Testis (tissue), 2 donors: ENCODE results near the gene SLC12A6.

ENCODE experiments used
- POLR2A ChIP-seq: fragments of 450-650 bp; IDR thresholded peaks from one replicate; pipeline ENCODE4 v1.6.1; 2017; ENCODE audit warnings: antibody characterized with exemption, mild to moderate bottlenecking, moderate library complexity
- TF ChIP-seq, protein P1 (sequence below), 3 experiments: fragments of 450-650 bp in 2 of 3; fragments of 200-600 bp in 1 of 3; sonication (generic) in 1 of 3; IDR thresholded peaks; one replicate each; pipeline ENCODE4 v1.5.1; 2016 to 2019; ENCODE audit warnings: antibody characterized with exemption in 3 of 3, mild to moderate bottlenecking in 2 of 3, moderate library complexity in 1 of 3

DNA sequence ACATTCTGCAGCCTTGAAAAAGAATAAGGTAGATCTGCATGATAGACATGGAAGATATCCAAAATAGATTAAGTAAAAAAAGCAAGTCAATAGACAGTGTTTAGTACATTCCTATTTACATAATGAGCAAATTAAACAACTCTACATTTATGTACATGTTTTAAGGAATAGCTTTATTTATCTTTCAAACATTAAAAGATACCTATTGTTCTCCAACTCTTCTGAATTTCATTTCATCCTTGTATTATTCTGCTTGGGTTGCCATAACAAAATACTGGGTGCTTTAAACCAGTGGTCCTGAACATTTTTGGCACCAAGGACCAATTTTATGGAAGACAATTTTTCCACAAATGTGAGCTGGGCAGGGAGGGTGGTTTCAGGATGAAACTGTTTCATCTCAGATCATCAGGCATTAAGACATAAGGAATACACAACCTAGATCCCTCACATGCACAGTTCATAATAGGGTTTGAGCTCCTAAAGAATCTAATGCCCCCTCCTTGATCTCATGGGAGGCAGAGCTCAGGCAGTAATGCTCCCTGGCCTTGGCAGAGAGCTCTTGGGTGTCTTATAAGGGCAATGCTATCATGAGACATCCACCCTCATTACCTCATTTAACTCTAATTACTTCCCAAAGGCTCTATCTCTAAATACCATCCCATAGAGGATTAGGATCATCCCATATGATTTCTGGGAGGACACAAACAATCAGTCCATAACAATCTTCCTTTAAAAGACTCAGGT, 120.9 kb downstream of the SLC12A6 start:
- TF ChIP-seq POLR2A, result no peak
- TF ChIP-seq, protein P1, sequence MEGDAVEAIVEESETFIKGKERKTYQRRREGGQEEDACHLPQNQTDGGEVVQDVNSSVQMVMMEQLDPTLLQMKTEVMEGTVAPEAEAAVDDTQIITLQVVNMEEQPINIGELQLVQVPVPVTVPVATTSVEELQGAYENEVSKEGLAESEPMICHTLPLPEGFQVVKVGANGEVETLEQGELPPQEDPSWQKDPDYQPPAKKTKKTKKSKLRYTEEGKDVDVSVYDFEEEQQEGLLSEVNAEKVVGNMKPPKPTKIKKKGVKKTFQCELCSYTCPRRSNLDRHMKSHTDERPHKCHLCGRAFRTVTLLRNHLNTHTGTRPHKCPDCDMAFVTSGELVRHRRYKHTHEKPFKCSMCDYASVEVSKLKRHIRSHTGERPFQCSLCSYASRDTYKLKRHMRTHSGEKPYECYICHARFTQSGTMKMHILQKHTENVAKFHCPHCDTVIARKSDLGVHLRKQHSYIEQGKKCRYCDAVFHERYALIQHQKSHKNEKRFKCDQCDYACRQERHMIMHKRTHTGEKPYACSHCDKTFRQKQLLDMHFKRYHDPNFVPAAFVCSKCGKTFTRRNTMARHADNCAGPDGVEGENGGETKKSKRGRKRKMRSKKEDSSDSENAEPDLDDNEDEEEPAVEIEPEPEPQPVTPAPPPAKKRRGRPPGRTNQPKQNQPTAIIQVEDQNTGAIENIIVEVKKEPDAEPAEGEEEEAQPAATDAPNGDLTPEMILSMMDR (IDR thresholded peaks at IDR 0.05), result no peak
